HG03469 (cell line): Measurements from ENCODE around the gene OSBP2.
"Not testable (repeated sequence)": the region's sequence is repeated elsewhere in the genome, so short reads cannot be mapped to it uniquely, and the experiment has no call there.

Experiments
- ATAC-seq: cut with Tn5 transposase; IDR thresholded peaks from one replicate; pipeline ENCODE4 v1.9.1; 2021; ENCODE audit warnings: mild to moderate bottlenecking, moderate library complexity, moderate number of reproducible peaks; ENCODE audit not compliant: unreplicated experiment

The OSBP2 gene

GRCh38 chr22:30694640-30695350 lies at the start of gene OSBP2:
Gene OSBP2, plus strand, starts transcription at chr22:30694874. Its CDS starts 36 bp downstream, at chr22:30694910.
- ATAC-seq = no peak

- no peak for ATAC-seq
Observed at GRCh38 chr22:30646518-30647160, 48.0 kb upstream of the OSBP2 start.

- no peak for ATAC-seq
Observed at GRCh38 chr22:30647536-30647935, 47.1 kb upstream of the OSBP2 start.

GRCh38 chr22:30648825-30649224 lies 45.8 kb upstream of the OSBP2 start:
- ATAC-seq = no peak

- ATAC-seq = no peak
Observed at GRCh38 chr22:30649430-30650007, 45.2 kb upstream of the OSBP2 start.

- no peak for ATAC-seq
Observed at GRCh38 chr22:30650508-30651116, 44.1 kb upstream of the OSBP2 start.

GRCh38 chr22:30652852-30653251 lies 41.8 kb upstream of the OSBP2 start:
- ATAC-seq = no peak

GRCh38 chr22:30654361-30654760 lies 40.3 kb upstream of the OSBP2 start:
- no peak for ATAC-seq

GRCh38 chr22:30655532-30655931 lies 39.1 kb upstream of the OSBP2 start:
- ATAC-seq = no peak

GRCh38 chr22:30662040-30662439 lies 32.6 kb upstream of the OSBP2 start:
- ATAC-seq = no peak

GRCh38 chr22:30664798-30665197 lies 29.9 kb upstream of the OSBP2 start:
- no peak for ATAC-seq

GRCh38 chr22:30665266-30665665 lies 29.4 kb upstream of the OSBP2 start:
- ATAC-seq = no peak

- no peak for ATAC-seq
Observed at GRCh38 chr22:30665786-30666185, 28.9 kb upstream of the OSBP2 start.

GRCh38 chr22:30667107-30667493 lies 27.6 kb upstream of the OSBP2 start:
- ATAC-seq = no peak

GRCh38 chr22:30667494-30668385 lies 26.9 kb upstream of the OSBP2 start, which contains the start of gene DUSP18:
Gene DUSP18, minus strand, starts transcription at chr22:30667875. Its CDS starts 3,872 bp downstream, at chr22:30664003.
- ATAC-seq = peak; percentile 42

GRCh38 chr22:30668386-30668710 lies 26.3 kb upstream of the OSBP2 start:
- ATAC-seq = no peak

- no peak for ATAC-seq
Observed at GRCh38 chr22:30671071-30671470, 23.6 kb upstream of the OSBP2 start.

GRCh38 chr22:30673136-30673535 lies 21.5 kb upstream of the OSBP2 start:
- no peak for ATAC-seq

GRCh38 chr22:30674482-30674881 lies 20.2 kb upstream of the OSBP2 start:
- ATAC-seq = no peak

GRCh38 chr22:30675436-30675835 lies 19.2 kb upstream of the OSBP2 start:
- ATAC-seq = no peak

GRCh38 chr22:30676565-30676964 lies 18.1 kb upstream of the OSBP2 start:
- ATAC-seq = not testable (repeated sequence)
